ENCODE data around the gene ECSIT.

GRCh38 chr19:11551603-11552235 lies 22.8 kb upstream of the ECSIT start:
- TF ChIP-seq CTCF (IDR thresholded peaks at IDR 0.05) (no peak), POLR2AphosphoS5 (IDR thresholded peaks at IDR 0.05; ENCODE audit: insufficient read depth in 1 of 2, low read depth in 1 of 2) (peak; percentile 41 to 74)

Data from vagina (tissue), 2 donors.